A549 (cell line): ENCODE measurements around the gene PLEKHA1. TPM values are rescaled to one million over a fixed set of nuclear protein-coding genes. Genes with fewer than 3 reads are reported as not detected.

ENCODE experiments used
- ATAC-seq, 2 experiments: fragments of 200-7000 bp in 1 of 2; fragments of >200 bp in 1 of 2; cut with Nextera tagmentation in 1 of 2; cut with Tn5 transposase in 1 of 2; 3 replicates each; pipeline versions ENCODE4 v1.8.0 to v1.9.1; 2018 to 2020; ENCODE audit warnings: mild to moderate bottlenecking in 1 of 2, moderate library complexity in 1 of 2
- CTCF ChIA-PET: fragments of 300-600 bp; sonication (Branson Sonifier 250); formaldehyde crosslinking; extraction: SDS; loops from one replicate; lab custom pipeline; 2021; ENCODE audit warnings: antibody characterized with exemption, inconsistent platforms; lab: Yijun Ruan, JAX
- POLR2A ChIA-PET: fragments of 350-600 bp; formaldehyde crosslinking; extraction: SDS; loops from one replicate; lab custom pipeline; 2021; ENCODE audit warnings: antibody characterized with exemption, inconsistent platforms; lab: Yijun Ruan, JAX
- DNase-seq, 2 experiments: peaks; one replicate each; pipeline versions ENCODE4 v3.0.0 to v3.0.0-alpha.2; 2011 to 2016; ENCODE audit warnings: low read depth in 1 of 2, low spot score in 1 of 2
- FAIRE-seq: peaks from 2 replicates; lab custom pipeline; 2011; peaks lifted over from hg19 to GRCh38; lab: Jason Lieb, UNC
- H3K27ac ChIP-seq, 2 experiments: fragments of >200 bp; sonication (Bioruptor Twin); formaldehyde crosslinking; 3 replicates each; pipeline ENCODE4 v1.5.1; 2016 to 2017
- H3K4me1 ChIP-seq: fragments of >200 bp; sonication (Bioruptor Twin); formaldehyde crosslinking; 3 replicates; pipeline ENCODE4 v1.6.1; 2016
- H3K4me2 ChIP-seq: fragments of >200 bp; sonication (Bioruptor Twin); formaldehyde crosslinking; 3 replicates; pipeline ENCODE4 v1.6.1; 2016
- H3K4me3 ChIP-seq: fragments of >200 bp; sonication (Bioruptor Twin); formaldehyde crosslinking; 3 replicates; pipeline ENCODE4 v1.5.1; 2016
- H3K9me3 ChIP-seq: fragments of >200 bp; sonication (Bioruptor Twin); formaldehyde crosslinking; 3 replicates; pipeline ENCODE4 v1.6.1; 2016
- BCL3 ChIP-seq: fragments of >200 bp; sonication (Bioruptor Twin); formaldehyde crosslinking; IDR thresholded peaks from 3 replicates; pipeline ENCODE4 v1.6.1; 2016
- CBX2 ChIP-seq: fragments of 200-600 bp; sonication (generic); IDR thresholded peaks from 2 replicates; pipeline ENCODE4 v1.6.1; 2016; ENCODE audit warnings: low read depth, mild to moderate bottlenecking, borderline replicate concordance
- E2F6 ChIP-seq: IDR thresholded peaks from 2 replicates; pipeline ENCODE4 v1.6.1; 2012; ENCODE audit warnings: low read depth, borderline replicate concordance
- EHF ChIP-seq: fragments of 250-450 bp; sonication (Bioruptor Pico); IDR thresholded peaks from 2 replicates; pipeline ENCODE4 v1.5.0; 2020; ENCODE audit warnings: mild to moderate bottlenecking
- ESRRA ChIP-seq: fragments of 150-350 bp; IDR thresholded peaks from 2 replicates; pipeline ENCODE4 v1.6.1; 2014; ENCODE audit warnings: mild to moderate bottlenecking, low read length, borderline replicate concordance
- FOSL2 ChIP-seq, 2 experiments: fragments of 450-650 bp in 1 of 2; fragments of >200 bp in 1 of 2; sonication (Bioruptor Twin) in 1 of 2; formaldehyde crosslinking; IDR thresholded peaks; 2 replicates each; pipeline versions ENCODE4 v1.5.0 to v1.6.1; 2016 to 2020; ENCODE audit warnings: mild to moderate bottlenecking in 1 of 2, moderate library complexity in 1 of 2
- HDAC2 ChIP-seq: fragments of 200-600 bp; sonication (generic); IDR thresholded peaks from 2 replicates; pipeline ENCODE4 v1.6.1; 2016
- HOXA7 ChIP-seq: fragments of 250-450 bp; sonication (Bioruptor Pico); IDR thresholded peaks from 2 replicates; pipeline ENCODE4 v1.5.0; 2020; ENCODE audit warnings: mild to moderate bottlenecking, moderate library complexity
- JUN ChIP-seq, 2 experiments: fragments of >200 bp; sonication (Bioruptor Twin); formaldehyde crosslinking; IDR thresholded peaks; 2 replicates in 1 of 2; 3 replicates in 1 of 2; pipeline ENCODE4 v1.6.1; 2016 to 2017
- KDM1A ChIP-seq: fragments of 200-600 bp; sonication (generic); IDR thresholded peaks from 2 replicates; pipeline ENCODE4 v1.6.1; 2016; ENCODE audit warnings: low read depth, mild to moderate bottlenecking
- MAZ ChIP-seq: fragments of 150-350 bp; IDR thresholded peaks from 2 replicates; pipeline ENCODE4 v1.6.1; 2014; ENCODE audit warnings: antibody characterized with exemption, low read depth, low read length, borderline replicate concordance
- NFE2L2 ChIP-seq: fragments of 150-350 bp; conservative IDR thresholded peaks from 2 replicates; pipeline ENCODE4 v1.6.1; 2014; ENCODE audit warnings: low read length
- NPAS2 ChIP-seq: fragments of 250-450 bp; sonication (Bioruptor Pico); IDR thresholded peaks from 2 replicates; pipeline ENCODE4 v1.8.0; 2022; ENCODE audit warnings: mild to moderate bottlenecking, moderate library complexity, borderline replicate concordance
- NR3C1 ChIP-seq: fragments of >200 bp; sonication (Bioruptor Twin); formaldehyde crosslinking; IDR thresholded peaks from 3 replicates; pipeline ENCODE4 v1.6.1; 2017
- PBX3 ChIP-seq: IDR thresholded peaks from 2 replicates; pipeline ENCODE4 v1.6.1; 2012
- PHF8 ChIP-seq: fragments of 200-600 bp; sonication (generic); IDR thresholded peaks from 2 replicates; pipeline ENCODE4 v1.6.1; 2016; ENCODE audit warnings: low read depth, mild to moderate bottlenecking, antibody characterized with exemption, moderate library complexity, borderline replicate concordance
- POLR2A ChIP-seq: IDR thresholded peaks from 2 replicates; pipeline ENCODE4 v1.6.1; 2012; ENCODE audit warnings: mild to moderate bottlenecking, low read length
- POLR2AphosphoS2 ChIP-seq: conservative IDR thresholded peaks from 2 replicates; pipeline ENCODE4 v1.6.1; 2012; ENCODE audit warnings: low read length, improper control_type of control experiment, inconsistent platforms
- RAD21 ChIP-seq, 2 experiments: fragments of >200 bp in 1 of 2; sonication (Bioruptor Twin) in 1 of 2; formaldehyde crosslinking in 1 of 2; IDR thresholded peaks in 1 of 2; conservative IDR thresholded peaks in 1 of 2; 2 replicates in 1 of 2; 3 replicates in 1 of 2; pipeline ENCODE4 v1.6.1; 2012 to 2018; ENCODE audit warnings: inconsistent platforms in 1 of 2
- REST ChIP-seq: fragments of 200-600 bp; sonication (generic); IDR thresholded peaks from 2 replicates; pipeline ENCODE4 v1.6.1; 2016; ENCODE audit warnings: antibody characterized with exemption, mild to moderate bottlenecking, moderate library complexity
- RFX5 ChIP-seq: fragments of 450-650 bp; IDR thresholded peaks from 2 replicates; pipeline ENCODE4 v1.7.1; 2014; ENCODE audit warnings: antibody characterized with exemption, mild to moderate bottlenecking, moderate library complexity
- RNF2 ChIP-seq: fragments of 200-600 bp; sonication (generic); IDR thresholded peaks from 2 replicates; pipeline ENCODE4 v1.6.1; 2016; ENCODE audit warnings: low read depth, mild to moderate bottlenecking, antibody characterized with exemption, moderate library complexity, borderline replicate concordance
- TP53 ChIP-seq: fragments of 250-450 bp; sonication (Bioruptor Pico); IDR thresholded peaks from 2 replicates; pipeline ENCODE4 v1.5.0; 2021; ENCODE audit warnings: mild to moderate bottlenecking, moderate library complexity
- USF2 ChIP-seq: fragments of 450-650 bp; IDR thresholded peaks from 2 replicates; pipeline ENCODE4 v1.6.1; 2014; ENCODE audit warnings: antibody characterized with exemption
- ZC3H11A ChIP-seq: fragments of 450-650 bp; IDR thresholded peaks from 2 replicates; pipeline ENCODE4 v1.6.1; 2014; ENCODE audit warnings: antibody characterized with exemption, mild to moderate bottlenecking
- ZFP36 ChIP-seq: fragments of 450-650 bp; IDR thresholded peaks from 2 replicates; pipeline ENCODE4 v1.6.1; 2014; ENCODE audit warnings: borderline replicate concordance; ENCODE audit not compliant: partially characterized antibody
- WGBS: methylation state at CpG from one replicate; pipeline ENCODE4 v1.1.6; 2017; ENCODE audit errors: missing lambda C conversion rate; 5-methylcytosine and 5-hydroxymethylcytosine counted together
- polyA plus RNA-seq, 4 experiments: library from polyadenylated mRNA; depleted of rRNA in 3 of 4; stranded (reverse); fragments of >200 nt; fragmentation: RNase III in 1 of 4; extraction: RNeasy Plus Mini Kit Qiagen cat#74134 plus additional on column Dnase treatment in 1 of 4; gene quantifications; 2 replicates in 3 of 4; 3 replicates in 1 of 4; pipeline ENCODE4 v1.2.3, GENCODE V29; 2011 to 2017

PLEKHA1 gene
- polyA plus RNA-seq, 2 of the 4 experiments (the other 2 are of a cell fraction) = 26.7 to 62.4 TPM

GRCh38 chr10:122445904-122446303 lies 71.4 kb downstream of the PLEKHA1 start:
- TF ChIP-seq CBX2 = no peak
- no peak for TF ChIP-seq POLR2AphosphoS2
- no peak for TF ChIP-seq RFX5
- TF ChIP-seq ESRRA = no peak
- TF ChIP-seq ZFP36 = no peak
- TF ChIP-seq ZC3H11A = no peak
- no peak for TF ChIP-seq PHF8
- no peak for TF ChIP-seq POLR2A
- no peak for TF ChIP-seq RNF2
- TF ChIP-seq BCL3 = no peak
- no peak for TF ChIP-seq HDAC2
- no peak for TF ChIP-seq NFE2L2
- TF ChIP-seq PBX3 = no peak
- TF ChIP-seq FOSL2 (IDR thresholded peaks at IDR 0.05) = no peak
- no peak for TF ChIP-seq FOSL2 (CRISPR knock-in tag; IDR thresholded peaks at IDR 0.05)
- no peak for TF ChIP-seq NPAS2 (CRISPR knock-in tag)
- no peak for TF ChIP-seq REST
- TF ChIP-seq KDM1A = no peak
- no peak for TF ChIP-seq MAZ
- Histone ChIP-seq H3K4me3 (no peak overlapping the region), H3K4me1 (peaks cover 20% of the 10 kb centered on the region), H3K4me2 (no peak overlapping the region), H3K27ac (no peak overlapping the region), H3K9me3 (no peaks in the 10 kb centered on the region)
- ChIA-PET POLR2A (no interaction called here), CTCF (interaction anchor here (1.7 to 1.9 kb wide), 2 partner anchors 10 to 147 kb away, joined by 5 read pairs; no protein-coding TSS in a partner anchor)
- FAIRE-seq (no peak), ATAC-seq (no peak; a peak in 1 of 6 replicates), DNase-seq (no peak)

- H3K4me2 ChIP-seq = no peak overlapping the region
- ChIA-PET POLR2A (no interaction called here), CTCF (interaction anchor here (1.7 kb wide), 1 partner anchor 148 kb away, joined by 5 read pairs; no protein-coding TSS in a partner anchor)
- no peaks in the 10 kb centered on the region for H3K9me3 ChIP-seq
- ATAC-seq = peak; percentile 80 to 88; a peak in 5 of 6 replicates
- H3K27ac ChIP-seq = no peak overlapping the region
- no peak for FAIRE-seq
- H3K4me1 ChIP-seq = peaks cover 20% of the 10 kb centered on the region
- no peak overlapping the region for H3K4me3 ChIP-seq
- peak; percentile 28 to 34 for DNase-seq
- 78% methylated on average over 2 of the region's 2 CpGs for WGBS
- TF ChIP-seq E2F6 = no peak
- TF ChIP-seq EHF = no peak
- no peak for TF ChIP-seq TP53 (CRISPR knock-in tag)
- TF ChIP-seq USF2 = no peak
- no peak for TF ChIP-seq RAD21 (conservative IDR thresholded peaks at IDR 0.05 in 1 of 2, IDR thresholded peaks at IDR 0.05 in 1 of 2)
- no peak for TF ChIP-seq JUN (IDR thresholded peaks at IDR 0.05)
- TF ChIP-seq NR3C1 = no peak
- no peak for TF ChIP-seq HOXA7 (CRISPR knock-in tag)
Measured at GRCh38 chr10:122446668-122447423, 72.3 kb downstream of the PLEKHA1 start.
